Uterus (tissue), 4 donors: ENCODE data around the gene CALY. TPM values are rescaled to one million over a fixed set of nuclear protein-coding genes. Genes with fewer than 3 reads are reported as not detected.
"Not testable (repeated sequence)": the region's sequence is repeated elsewhere in the genome, so short reads cannot be mapped to it uniquely, and the experiment has no call there.

Source experiments
- DNase-seq, 2 donors: peaks; one replicate each; pipeline ENCODE4 v3.0.0-alpha.2; 2019 to 2020
- H3K27ac ChIP-seq, 2 donors: fragments of 200-600 bp; sonication (generic); 1 replicate in 1 of 2; 2 replicates in 1 of 2; pipeline ENCODE4 v1.5.1; 2016 to 2018
- H3K27me3 ChIP-seq, 2 donors: fragments of 200-600 bp; sonication (generic); one replicate each; pipeline ENCODE4 v1.5.1; 2018 to 2019; ENCODE audit warnings: control low read depth in 1 of 2
- H3K36me3 ChIP-seq, 2 donors: fragments of 200-600 bp; sonication (generic); one replicate each; pipeline ENCODE4 v1.5.1; 2019; ENCODE audit warnings: control low read depth in 1 of 2
- H3K4me1 ChIP-seq, 2 donors: fragments of 200-600 bp; sonication (generic); one replicate each; pipeline ENCODE4 v1.5.1; 2018 to 2019; ENCODE audit warnings: control low read depth in 1 of 2
- H3K4me3 ChIP-seq, 2 donors: fragments of 200-600 bp; sonication (generic); 1 replicate in 1 of 2; 2 replicates in 1 of 2; pipeline ENCODE4 v1.5.1; 2018 to 2019; ENCODE audit warnings: mild to moderate bottlenecking in 1 of 2
- H3K9me3 ChIP-seq, 2 donors: fragments of 200-600 bp; sonication (generic); one replicate each; pipeline ENCODE4 v1.5.1; 2019; ENCODE audit warnings: control low read depth in 1 of 2
- POLR2A ChIP-seq, 2 donors: fragments of 450-650 bp; IDR thresholded peaks; one replicate each; pipeline ENCODE4 v1.6.1; 2016; ENCODE audit warnings: antibody characterized with exemption in 2 of 2, mild to moderate bottlenecking in 1 of 2, moderate library complexity in 1 of 2
- intact Hi-C: fragments of 100-400 bp; cut with DNase I; formaldehyde crosslinking; loops from one replicate; pipeline ENCODE4 v1.15.1; 2023; ENCODE audit warnings: low total_unique reads
- total RNA-seq, 4 donors: library from RNA; depleted of rRNA in 3 of 4; stranded (reverse); fragments of >200 nt in 3 of 4; gene quantifications; one replicate each; pipeline versions ENCODE4 v1.1.0 to v1.2.4, GENCODE V29; 2014 to 2023
- TF ChIP-seq, protein P1 (sequence below), 4 experiments: fragments of 200-600 bp in 2 of 4; fragments of 450-650 bp in 2 of 4; sonication (generic) in 2 of 4; IDR thresholded peaks; one replicate each; pipeline ENCODE4 v1.5.1; 2016 to 2019; ENCODE audit warnings: antibody characterized with exemption in 4 of 4, mild to moderate bottlenecking in 2 of 4, moderate library complexity in 1 of 4
- donor health status: DM: yes; HTN: yes; CAD: no.

The CALY gene
- total RNA-seq, 4 donors from 2014 or later = 0.69 TPM; not detected in 3

DNA sequence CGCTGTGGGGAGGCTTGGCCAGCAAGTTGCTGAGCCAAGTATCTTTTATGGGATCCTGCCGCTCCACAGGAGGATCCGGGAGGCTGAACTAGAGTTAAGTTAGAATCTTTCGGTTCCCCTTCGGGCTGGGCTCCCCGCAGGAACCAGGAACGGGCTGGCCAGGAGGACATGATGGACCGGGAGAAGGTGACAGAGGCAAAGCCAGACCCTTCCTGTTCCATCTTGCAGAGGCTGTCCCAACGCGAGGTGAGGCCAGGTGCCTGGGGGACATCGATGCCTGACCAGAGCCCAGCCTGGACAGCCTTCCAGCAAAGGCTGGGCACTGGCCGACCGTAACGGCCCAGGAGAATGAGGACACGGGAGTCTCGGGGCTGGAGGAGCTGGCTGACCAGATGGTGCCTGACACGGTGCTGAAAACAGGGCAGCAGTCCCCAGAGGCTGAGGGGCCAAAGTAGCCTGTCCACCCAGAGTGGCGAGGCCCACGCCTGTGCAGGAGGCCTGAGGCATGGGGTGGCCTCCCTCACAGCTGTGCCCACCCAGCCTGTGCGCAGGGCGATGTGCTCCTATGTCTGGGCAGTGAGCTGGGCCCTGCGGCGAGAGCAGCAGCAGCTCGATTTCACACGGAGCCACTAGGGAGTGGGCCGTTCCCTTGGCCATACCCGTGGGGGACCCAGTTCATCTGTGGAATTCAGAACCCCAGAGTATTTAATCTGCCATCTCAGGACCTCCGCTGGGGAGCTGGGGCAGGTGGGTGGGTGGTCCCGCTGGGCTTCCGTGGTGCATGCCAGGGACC lies 40.5 kb upstream of the CALY start:
- TF ChIP-seq, protein P1, sequence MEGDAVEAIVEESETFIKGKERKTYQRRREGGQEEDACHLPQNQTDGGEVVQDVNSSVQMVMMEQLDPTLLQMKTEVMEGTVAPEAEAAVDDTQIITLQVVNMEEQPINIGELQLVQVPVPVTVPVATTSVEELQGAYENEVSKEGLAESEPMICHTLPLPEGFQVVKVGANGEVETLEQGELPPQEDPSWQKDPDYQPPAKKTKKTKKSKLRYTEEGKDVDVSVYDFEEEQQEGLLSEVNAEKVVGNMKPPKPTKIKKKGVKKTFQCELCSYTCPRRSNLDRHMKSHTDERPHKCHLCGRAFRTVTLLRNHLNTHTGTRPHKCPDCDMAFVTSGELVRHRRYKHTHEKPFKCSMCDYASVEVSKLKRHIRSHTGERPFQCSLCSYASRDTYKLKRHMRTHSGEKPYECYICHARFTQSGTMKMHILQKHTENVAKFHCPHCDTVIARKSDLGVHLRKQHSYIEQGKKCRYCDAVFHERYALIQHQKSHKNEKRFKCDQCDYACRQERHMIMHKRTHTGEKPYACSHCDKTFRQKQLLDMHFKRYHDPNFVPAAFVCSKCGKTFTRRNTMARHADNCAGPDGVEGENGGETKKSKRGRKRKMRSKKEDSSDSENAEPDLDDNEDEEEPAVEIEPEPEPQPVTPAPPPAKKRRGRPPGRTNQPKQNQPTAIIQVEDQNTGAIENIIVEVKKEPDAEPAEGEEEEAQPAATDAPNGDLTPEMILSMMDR (IDR thresholded peaks at IDR 0.05) = no peak
- no peak for TF ChIP-seq POLR2A (IDR thresholded peaks at IDR 0.05)
- no peaks in the 10 kb centered on the region for H3K9me3 ChIP-seq
- no peak overlapping the region for H3K4me3 ChIP-seq
- no peak for DNase-seq
- H3K4me1 ChIP-seq = peaks cover 0 to 4% of the 10 kb centered on the region in 2 donors
- H3K36me3 ChIP-seq = no peaks in the 10 kb centered on the region
- intact Hi-C loops = no loop called here
- no peaks in the 10 kb centered on the region for H3K27me3 ChIP-seq
- no peak overlapping the region for H3K27ac ChIP-seq

DNA sequence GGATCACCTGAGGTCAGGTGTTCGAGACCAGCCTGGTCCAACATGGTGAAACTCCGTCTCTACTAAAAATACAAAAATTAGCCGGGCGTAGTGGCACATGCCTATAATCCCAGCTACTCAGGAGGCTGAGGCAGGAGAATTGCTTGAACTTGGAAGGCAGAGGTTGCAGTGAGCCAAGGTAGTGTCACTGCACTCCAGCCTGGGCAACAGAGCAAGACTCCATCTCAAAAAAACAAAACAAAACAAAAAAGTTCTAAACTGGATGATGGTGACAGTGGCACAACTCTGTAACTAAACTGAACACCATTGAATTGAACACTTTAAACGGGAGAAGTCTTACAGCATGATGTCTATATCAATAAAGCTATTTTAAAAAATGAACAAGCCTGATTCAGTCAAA lies 39.5 kb upstream of the CALY start:
- H3K4me3 ChIP-seq, H3K9me3 ChIP-seq, H3K36me3 ChIP-seq, H3K27me3 ChIP-seq, H3K4me1 ChIP-seq, intact Hi-C loops, DNase-seq, H3K27ac ChIP-seq: not testable (repeated sequence)

DNA sequence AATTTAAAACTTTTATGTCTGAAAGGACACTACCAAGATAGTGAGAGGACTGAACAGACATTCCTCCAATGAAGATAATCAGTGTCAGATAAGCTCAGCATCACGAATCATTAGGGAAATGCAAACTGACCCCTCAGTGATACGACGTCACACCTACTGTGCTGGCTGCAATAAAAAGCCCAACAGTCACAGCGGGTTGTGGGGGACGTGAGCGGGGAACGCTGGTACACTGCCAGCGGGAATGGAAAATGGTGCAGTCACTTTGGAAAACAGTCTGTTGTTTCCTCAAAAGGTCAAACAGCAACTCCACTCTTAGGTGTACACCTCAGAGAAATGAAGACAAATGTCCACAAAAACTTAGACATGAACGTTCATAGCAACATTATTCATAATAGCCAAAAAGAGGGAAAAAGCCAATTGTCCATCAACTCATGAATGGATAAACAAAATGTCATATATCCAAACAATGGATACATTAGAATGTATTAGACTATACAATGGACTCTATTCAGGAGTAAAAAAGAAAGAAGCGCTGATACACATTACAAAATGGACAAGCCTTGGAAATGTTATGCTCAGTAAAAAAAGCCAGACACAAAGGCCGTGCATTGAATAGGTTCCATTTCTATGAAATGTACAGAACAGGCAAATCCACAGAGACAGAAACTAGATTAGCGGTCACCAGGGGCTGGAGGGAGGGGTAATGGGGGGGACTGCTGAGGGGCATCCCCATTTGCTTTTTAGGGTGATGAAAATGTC lies 38.8 kb upstream of the CALY start:
- no peaks in the 10 kb centered on the region for H3K27me3 ChIP-seq
- intact Hi-C loops = no loop called here
- H3K36me3 ChIP-seq = no peaks in the 10 kb centered on the region
- H3K4me3 ChIP-seq = no peak overlapping the region
- TF ChIP-seq, protein P1 (IDR thresholded peaks at IDR 0.05) = no peak
- TF ChIP-seq POLR2A (IDR thresholded peaks at IDR 0.05) = no peak
- H3K27ac ChIP-seq = no peak overlapping the region
- no peak for DNase-seq
- no peaks in the 10 kb centered on the region for H3K9me3 ChIP-seq
- H3K4me1 ChIP-seq = peaks cover 0 to 4% of the 10 kb centered on the region in 2 donors

DNA sequence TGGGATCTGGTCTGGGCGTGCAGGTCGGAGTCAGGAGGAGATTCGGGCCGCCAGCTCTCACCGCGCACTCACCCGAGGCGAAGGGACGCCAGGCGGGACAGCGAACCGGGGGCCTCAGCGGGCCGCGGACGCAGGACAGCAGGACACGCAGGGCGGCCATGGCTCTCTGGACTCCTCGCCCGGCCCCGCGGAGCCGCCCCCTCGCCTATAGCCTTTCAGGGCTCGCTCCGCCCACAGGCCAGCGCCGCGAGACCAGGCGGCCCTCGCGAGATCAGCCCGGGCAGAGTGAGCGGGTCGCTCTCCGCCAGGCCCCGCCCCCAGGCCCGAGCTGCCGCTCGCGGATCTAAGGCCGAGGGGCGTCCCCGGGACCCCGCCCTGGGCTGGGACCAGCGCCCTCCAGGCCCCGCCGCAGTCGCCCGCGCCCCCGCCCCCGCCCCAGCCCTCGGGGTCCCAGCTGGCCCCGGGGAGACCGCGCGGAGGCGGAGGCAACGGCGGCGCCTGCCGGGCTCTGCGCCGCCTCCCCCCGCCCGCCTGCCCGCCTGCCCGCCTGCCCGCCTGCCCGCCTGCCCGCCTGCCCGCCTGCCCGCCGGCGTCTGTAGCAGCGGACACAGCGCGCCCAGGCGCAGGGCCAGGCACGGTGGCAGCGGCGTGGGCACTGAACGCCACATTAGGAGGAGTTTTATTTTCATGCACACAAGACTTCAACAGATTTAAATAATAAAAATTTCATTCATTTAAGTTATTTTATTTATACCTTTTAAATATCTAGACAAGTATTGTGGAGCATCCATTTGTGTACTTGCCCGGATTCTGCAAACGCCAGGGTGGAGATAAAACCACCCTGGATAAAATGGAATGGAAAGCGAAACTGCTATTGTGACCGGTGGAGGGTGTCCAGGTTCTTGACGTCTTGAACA lies 36.7 kb upstream of the CALY start, which contains the start of gene ECHS1:
Gene ECHS1, minus strand, starts transcription at position 181 of the 917 bp plus-strand sequence. Its CDS starts 21 bp downstream, at position 160.
- Histone ChIP-seq H3K27ac (peak within 1 kb of the TSS; percentile 82 to 91), H3K27me3 (no peaks in the 10 kb centered on the region), H3K36me3 (no peaks in the 10 kb centered on the region), H3K9me3 (no peaks in the 10 kb centered on the region), H3K4me1 (peaks cover 0 to 4% of the 10 kb centered on the region in 2 donors), H3K4me3 (peak within 1 kb of the TSS; percentile 90 to 93)
- peak; percentile 94 to 97 for DNase-seq
- TF ChIP-seq, protein P1 (IDR thresholded peaks at IDR 0.05) = no peak
- TF ChIP-seq POLR2A (IDR thresholded peaks at IDR 0.05) = peak in 1 of 2 donors; percentile 73
- intact Hi-C loops = no loop called here

DNA sequence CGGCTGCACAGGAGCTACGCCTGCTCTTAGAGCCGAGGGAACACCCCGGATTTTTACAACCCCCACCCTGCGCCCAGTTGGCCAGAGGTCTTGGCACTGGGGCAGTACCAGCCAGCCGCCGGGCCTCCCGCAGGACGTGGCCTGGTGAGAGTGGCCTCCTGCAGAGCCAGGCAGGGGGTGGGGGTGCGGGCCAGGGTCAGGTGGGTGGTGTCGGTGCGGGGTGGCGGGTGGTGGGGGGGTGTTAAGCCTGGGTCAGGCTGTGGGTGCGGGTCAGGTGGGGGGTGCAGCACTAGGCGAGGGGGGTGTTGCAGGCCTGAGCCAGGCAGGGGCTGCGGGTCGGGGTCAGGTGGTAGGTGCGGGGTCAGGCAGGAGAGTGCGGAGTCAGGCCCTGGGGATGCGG lies 35.8 kb upstream of the CALY start:
- intact Hi-C loops = no loop called here
- H3K9me3 ChIP-seq = no peaks in the 10 kb centered on the region
- no peaks in the 10 kb centered on the region for H3K36me3 ChIP-seq
- no peak for TF ChIP-seq POLR2A (IDR thresholded peaks at IDR 0.05)
- TF ChIP-seq, protein P1 (IDR thresholded peaks at IDR 0.05) = no peak
- H3K27ac ChIP-seq = peak overlapping the region in 1 of 2 donors; percentile 91
- H3K4me1 ChIP-seq = no peaks in the 10 kb centered on the region
- H3K4me3 ChIP-seq = peak overlapping the region; percentile 90 to 93
- peak in 1 of 2 donors; percentile 31 for DNase-seq
- H3K27me3 ChIP-seq = no peaks in the 10 kb centered on the region
